ENCODE data around the gene BANP.

The BANP gene

GRCh38 chr16:87924041-87924810 is 27.0 kb upstream of the BANP start:
- peak; percentile 86 for DNase-seq (ENCODE audit: low spot score)
- in situ Hi-C loops (cut with MboI; ENCODE audit: low sequenced_read_pairs, unreplicated experiment), result no loop called here
- no peak for TF ChIP-seq CTCF (IDR thresholded peaks at IDR 0.05; ENCODE audit: borderline replicate concordance, control extremely low read depth, extremely low read depth, insufficient read depth, missing control alignments)

GRCh38 chr16:87924811-87925670 is 26.2 kb upstream of the BANP start:
- in situ Hi-C loops (cut with MboI; ENCODE audit: low sequenced_read_pairs, unreplicated experiment), result no loop called here
- DNase-seq (ENCODE audit: low spot score), result no peak
- TF ChIP-seq CTCF (IDR thresholded peaks at IDR 0.05; ENCODE audit: borderline replicate concordance, control extremely low read depth, extremely low read depth, insufficient read depth, missing control alignments), result no peak

- no peak for TF ChIP-seq CTCF (IDR thresholded peaks at IDR 0.05; ENCODE audit: borderline replicate concordance, control extremely low read depth, extremely low read depth, insufficient read depth, missing control alignments)
- in situ Hi-C loops (cut with MboI; ENCODE audit: low sequenced_read_pairs, unreplicated experiment), result no loop called here
- DNase-seq (ENCODE audit: low spot score), result peak; percentile 83
Observed at GRCh38 chr16:87926246-87927194, 24.7 kb upstream of the BANP start.

- in situ Hi-C loops (cut with MboI; ENCODE audit: low sequenced_read_pairs, unreplicated experiment), result no loop called here
- no peak for DNase-seq (ENCODE audit: low spot score)
- no peak for TF ChIP-seq CTCF (IDR thresholded peaks at IDR 0.05; ENCODE audit: borderline replicate concordance, control extremely low read depth, extremely low read depth, insufficient read depth, missing control alignments)
Observed at GRCh38 chr16:87927195-87927562, 24.1 kb upstream of the BANP start.

- in situ Hi-C loops (cut with MboI; ENCODE audit: low sequenced_read_pairs, unreplicated experiment), result no loop called here
Observed at GRCh38 chr16:87929986-87930385, 21.2 kb upstream of the BANP start.

More at GRCh38 chr16:87929986-87930385, 21.2 kb upstream of the BANP start:
- no peak for DNase-seq (ENCODE audit: low spot score)
- no peak for TF ChIP-seq CTCF (IDR thresholded peaks at IDR 0.05; ENCODE audit: borderline replicate concordance, control extremely low read depth, extremely low read depth, insufficient read depth, missing control alignments)
